Stimulated activated CD4-positive, alpha-beta T cell treated with anti-CD3 and anti-CD28 coated beads, Interleukin-1b, Interleukin-23, amount 100 ng/mL, for 48 hours (primary cell): ENCODE results near the gene DSCAML1.
"Not testable (repeated sequence)": the region's sequence is repeated elsewhere in the genome, so short reads cannot be mapped to it uniquely, and the experiment has no call there.

Experiments used
- DNase-seq: peaks from one replicate; pipeline ENCODE4 v3.0.0-alpha.2; 2020

DSCAML1 gene

DNA sequence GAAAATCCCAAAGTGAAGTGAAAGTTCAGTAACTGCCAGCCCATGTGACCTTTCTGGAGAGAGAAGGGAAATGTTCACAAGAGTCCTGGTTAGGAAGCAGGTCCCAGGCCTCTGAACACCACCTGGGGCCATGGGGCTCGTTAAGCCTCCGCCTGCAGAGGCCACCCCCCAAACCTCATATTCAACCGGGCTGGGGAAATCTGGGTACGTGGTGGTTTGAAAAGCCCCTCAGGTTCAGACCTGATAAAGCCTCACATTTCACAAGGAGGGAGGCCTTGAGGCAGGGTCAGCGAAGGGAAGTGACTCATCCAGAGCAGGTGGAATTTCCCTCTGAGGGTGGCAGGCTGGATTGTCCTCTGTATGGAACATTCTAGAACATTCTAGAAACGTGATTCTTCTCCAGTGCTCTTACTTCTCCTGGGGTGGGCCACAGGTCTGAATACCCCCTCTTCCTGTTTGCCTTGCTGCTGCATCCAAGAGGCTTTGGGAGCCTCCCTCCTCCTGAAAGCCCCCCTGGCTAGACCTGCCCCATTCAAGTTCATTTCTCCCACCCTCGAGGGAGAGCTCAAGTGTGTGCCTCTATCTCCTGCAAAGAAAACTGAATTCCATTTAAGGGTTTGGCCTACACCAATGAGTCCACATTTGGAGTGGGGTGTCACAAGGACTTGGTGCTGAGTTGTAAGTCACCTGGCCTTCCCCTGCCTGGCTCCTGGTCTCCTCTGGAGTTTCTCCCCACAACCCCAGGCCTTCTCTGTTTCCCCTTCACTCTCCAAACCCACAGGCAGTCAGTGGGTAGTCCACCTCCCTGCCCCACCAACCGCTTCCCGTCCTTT is 21.2 kb upstream of the DSCAML1 start:
- peak; percentile 60 for DNase-seq

DNA sequence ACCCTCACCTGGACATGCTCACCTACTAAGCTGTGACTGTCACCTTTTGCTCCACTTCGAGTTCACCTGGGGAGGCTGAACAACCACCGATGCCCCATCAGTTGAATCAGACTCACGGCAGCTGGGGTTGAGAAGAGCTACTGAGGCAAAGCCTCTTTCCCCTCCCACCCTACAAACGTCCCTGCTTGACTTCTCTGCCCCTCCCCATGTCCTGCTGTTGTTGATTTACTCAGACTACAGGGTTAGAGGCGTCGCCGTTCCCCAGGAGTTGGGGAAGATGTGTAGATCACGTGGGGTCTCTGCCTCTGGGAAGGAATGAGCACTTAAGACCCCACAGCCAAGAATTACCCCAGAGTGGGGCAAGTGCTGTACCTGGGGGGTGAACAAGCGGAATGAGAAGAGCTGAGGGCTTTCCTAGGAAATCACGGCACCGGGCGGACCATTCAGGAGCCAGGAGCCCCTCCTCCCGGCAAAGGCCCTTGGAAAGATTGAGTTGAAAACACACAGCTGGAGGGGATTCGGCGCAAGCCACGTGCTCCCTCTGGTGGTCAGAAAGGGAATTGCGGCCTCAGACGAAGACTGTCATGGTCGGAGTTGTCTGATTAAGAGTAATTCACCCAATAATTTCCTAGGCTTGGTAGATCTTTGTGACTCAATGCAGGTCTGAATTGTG is 20.5 kb upstream of the DSCAML1 start:
- peak; percentile 90 for DNase-seq

DNA sequence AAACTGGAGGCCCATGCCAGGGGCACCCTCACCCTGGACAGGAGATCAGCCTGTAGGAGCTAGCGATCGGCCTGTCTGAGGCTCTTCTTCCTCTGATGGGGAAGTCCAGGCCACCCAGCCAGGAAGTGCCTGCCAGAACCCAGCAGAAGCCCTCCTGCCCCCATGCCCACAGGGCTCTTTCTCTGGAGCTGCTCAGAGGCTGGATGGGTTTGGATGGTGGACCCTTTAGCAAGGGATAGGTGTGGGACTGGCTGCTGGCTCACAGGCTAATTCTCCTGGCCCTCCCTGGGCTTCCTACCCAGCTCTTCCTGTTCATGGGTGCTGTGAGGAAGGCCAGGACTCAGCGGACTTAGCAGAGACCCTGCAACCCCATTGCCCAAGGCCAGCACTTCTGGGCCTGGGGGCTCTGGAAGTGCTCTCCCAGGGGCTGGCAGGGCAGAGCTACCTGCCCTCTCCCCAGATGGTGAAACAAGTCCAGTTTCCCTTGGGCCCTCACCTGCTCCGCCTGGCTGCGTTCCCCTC is 19.9 kb upstream of the DSCAML1 start:
- no peak for DNase-seq

DNA sequence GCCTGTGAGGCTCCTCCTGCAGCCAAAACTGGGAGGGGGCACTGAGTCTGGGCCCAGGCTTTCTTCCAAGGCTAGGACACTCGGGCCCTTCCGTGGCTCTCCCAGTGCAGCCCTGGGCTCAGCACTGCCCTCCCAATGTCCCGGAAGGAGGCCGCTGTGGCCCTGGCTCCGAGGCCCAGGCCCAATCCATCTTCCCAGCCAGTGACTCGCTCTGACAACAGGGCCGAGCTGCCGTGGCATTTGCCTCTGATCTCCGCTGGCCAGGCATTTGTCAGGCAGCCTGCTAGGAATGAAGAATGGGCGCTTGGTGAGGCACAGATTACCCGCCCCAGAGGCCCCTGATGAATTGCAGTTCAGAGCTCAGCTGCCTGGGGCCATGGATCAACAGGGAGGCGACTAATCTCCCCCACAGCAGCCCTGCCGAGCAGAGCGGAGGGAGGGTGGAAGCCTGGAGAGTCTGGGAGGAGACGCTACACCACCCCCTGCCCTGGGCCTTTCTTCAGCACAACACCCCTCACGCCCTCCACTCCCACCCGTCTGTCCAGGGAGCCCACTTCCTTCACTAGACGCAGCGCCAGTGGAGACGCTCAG is 19.2 kb upstream of the DSCAML1 start:
- no peak for DNase-seq

DNA sequence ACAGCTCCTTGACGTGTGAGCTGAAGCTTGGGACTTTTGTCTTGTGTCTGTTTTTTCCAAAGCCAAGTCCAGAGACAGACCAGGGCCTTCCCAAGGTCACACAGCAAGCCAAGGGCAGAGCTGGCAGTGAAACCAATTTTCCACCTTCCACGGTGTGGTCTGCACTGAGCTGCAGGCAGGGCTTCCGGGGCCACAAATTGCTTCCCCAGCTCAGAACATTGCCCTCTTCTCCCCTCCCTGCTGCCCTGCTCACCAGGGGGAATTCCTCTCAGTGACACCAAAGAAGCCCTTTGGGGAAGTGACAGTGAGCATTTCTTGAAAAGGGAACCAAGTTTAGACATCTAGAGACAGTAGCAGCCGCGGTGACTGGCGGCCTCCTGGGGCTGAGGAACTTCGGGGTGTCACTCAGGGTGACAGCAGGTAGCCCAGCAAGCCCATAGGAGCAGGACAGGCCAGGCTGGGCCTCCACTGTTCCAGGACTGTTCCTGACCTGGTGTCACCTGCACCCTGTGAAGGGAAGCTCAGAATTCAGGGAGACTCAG is 18.3 kb upstream of the DSCAML1 start:
- DNase-seq, result peak; percentile 79

DNA sequence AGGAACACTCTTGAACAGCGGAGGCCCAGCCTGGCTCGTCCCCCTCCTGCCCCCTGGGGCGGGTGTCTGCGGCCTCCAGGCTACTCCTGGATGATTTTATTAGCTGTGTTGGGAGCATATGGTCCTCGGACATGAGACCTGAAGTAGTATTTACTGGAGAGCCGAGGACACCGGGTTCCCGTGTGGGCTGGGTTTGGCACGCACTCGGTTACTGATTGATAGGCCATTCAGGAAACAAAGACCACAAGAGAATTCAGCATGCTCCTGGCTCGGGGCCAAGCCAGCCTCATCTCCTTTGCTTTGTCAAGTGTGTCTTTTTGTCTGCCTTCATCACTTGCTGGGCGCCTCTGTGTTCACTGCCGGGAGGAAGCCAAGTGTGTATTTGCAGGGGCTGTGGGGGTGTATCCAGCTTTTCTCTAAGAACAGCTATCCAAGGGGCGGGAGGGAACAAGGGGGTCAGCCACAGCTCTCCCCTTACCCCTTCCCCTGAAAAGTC is 17.8 kb upstream of the DSCAML1 start:
- peak; percentile 84 for DNase-seq

DNA sequence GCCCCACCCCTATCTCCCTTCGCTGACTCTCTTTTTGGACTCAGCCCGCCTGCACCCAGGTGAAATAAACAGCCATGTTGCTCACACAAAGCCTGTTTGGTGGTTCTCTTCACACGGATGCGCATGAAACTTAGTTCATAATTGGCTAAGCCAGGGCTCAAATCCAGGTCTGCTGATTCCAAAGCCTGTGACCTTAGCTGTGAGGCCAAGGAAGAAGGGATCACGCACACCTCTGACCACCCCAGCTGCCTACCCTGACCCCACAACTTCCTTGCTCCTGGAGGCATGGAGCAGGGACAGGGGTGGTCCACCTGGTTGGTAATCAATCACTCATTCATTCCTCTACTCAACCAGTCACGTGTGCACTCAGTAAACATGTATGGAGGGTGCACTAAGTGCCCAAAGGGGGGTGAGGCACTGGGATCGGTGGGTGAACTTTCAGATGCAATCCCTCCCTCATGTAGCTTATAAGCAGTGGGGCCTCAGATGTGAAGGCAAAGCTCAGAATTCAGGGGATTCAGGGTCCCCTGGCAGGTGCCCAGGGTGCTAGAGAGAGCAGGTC is 17.3 kb upstream of the DSCAML1 start:
- no peak for DNase-seq

DNA sequence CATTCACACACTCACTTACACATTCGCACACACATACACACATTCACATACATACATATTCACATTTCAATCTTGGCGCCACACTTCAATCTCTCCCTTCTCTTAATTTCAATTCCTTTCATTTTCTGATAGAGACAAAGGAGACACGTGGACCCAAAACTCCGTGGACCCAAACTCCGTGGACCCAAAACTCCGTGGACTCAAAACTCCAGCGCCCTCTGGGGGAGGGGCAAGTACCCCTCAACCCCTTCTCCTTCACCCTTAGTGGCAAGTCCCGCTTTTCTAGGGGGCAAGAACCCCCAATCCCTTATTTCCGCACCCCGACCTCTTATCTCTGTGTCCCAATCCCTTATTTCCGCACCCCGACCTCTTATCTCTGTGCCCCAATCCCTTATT is 13.0 kb upstream of the DSCAML1 start:
- DNase-seq, result not testable (repeated sequence)

DNA sequence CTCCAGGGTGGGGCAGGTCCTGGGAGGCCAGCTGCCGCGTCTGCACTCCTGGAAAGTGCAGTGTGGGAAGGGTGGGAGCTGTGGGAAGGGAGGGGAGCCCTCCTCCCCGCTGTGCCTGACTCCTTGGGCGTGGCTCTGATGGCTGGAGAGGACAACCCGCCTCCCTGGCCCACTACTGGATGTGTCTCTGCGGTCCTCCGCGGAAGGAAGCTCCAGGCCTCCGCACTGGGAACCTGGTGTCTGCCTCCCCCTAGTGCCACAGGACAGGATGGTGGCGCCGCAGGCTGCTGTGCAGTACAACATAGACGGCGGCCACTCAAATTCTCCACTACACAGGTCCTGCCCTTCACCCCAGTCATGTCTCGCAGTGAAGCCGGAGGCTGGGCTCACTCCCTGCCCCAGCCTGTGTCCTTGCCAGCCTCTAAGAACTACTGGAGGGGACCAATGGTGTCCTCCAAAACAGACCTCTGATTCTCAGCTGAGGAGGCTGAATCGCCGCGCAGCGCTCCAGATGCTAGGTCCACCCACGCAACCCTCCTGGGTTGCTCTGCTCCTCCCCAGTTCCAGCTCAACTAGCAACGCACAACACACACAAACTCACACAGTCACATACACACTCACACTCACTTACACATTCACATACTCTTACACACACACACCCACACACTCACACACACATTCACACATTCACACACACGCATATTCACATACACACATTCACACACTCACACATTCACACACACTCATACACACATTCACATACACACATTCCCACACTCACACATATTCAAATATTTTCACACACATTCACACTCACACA is 12.4 kb upstream of the DSCAML1 start:
- DNase-seq, result peak; percentile 62

DNA sequence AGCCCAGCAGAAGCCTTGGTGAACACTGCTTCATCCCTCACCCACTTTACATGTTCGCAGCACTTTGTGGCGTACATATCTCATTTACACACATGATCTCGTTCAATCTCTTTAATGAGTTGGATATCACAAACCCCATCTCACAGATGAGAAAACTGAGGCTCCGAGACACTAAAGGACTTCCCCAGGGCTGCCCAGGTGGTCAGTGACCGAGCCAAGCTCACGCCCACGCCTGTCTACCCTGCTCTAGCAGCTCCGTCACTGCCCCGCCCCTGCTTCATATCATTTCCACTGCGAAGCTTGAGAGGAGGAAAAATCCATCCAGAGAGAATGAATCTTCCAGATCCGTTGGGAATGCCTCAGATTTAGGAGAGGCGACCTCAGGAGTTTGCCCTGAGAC is 11.8 kb upstream of the DSCAML1 start:
- DNase-seq, result no peak

DNA sequence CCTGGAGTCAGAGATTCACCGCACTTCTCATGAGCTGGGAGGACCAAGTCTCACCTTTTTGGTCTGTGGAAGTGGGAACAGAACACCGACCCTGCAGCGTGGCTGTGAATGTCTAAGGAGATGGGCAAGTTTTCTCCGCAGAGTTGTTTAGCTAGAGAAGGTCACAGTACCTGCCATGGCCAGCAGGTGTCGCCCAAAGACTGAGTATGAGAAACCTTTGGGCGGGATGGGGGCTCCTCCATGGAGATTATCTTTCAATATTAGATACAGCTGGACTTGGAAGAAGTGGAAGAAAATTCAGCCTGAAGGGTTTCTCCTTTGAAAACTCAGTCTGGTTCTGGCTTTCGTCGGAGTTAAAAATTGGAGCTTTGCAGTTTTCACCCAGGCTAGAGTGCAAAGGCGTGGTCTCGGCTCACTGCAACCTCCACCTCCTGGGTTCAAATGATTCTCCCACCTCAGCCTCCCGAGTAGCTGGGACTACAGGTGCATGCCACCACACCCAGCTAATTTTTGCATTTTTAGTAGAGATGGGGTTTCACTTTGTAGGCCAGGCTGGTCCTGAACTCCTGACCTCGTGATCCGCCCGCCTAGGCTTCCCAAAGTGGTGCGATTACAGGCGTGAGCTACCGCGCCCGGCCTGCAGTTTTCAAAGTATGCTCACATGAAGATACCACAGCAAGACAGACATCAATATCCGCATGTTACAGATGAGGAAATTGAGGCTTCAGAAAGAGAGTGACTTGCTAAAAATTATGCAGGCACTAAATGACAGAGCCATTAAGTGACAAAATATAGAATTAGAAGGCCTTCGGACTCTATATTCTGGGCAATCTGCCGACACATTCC is 10.7 kb upstream of the DSCAML1 start:
- DNase-seq, result peak; percentile 70

DNA sequence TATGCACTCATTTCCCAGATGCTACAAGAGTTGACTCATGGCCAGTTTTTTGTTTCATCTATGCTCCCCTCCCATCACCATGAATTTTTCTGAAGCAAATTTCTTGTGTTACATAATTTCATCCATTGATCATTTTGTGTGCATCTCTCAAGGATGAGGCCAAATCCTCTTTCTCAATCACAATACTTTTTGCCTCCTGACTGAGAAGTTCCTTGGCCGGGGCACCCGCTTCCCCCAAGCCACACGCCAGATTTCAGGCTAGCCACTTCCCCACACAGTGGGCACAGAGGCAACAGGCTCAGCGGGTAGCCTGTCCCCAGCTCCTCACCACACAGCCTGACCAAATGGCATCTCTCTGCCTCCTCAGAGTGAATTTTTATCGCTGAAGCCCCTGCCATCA is 9.8 kb upstream of the DSCAML1 start:
- no peak for DNase-seq

DNA sequence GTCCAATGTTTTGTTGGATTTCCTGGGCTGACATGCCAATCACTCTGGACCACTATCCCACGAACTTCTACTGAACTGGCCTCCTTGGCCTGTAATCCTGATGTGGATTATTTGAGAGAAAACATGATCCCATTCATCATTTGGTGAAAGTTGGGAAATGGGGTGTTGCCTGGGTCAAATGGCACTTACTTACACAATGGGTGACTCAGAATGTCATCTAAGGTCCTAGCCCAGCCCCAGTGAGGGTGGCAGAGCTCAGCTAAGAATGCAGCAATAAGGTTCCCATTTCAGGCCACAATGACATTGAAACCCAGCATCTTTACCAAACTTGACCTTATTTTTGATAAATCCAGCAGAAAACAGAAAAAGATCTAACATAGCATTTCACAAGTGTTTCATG is 8.0 kb upstream of the DSCAML1 start:
- no peak for DNase-seq

DNA sequence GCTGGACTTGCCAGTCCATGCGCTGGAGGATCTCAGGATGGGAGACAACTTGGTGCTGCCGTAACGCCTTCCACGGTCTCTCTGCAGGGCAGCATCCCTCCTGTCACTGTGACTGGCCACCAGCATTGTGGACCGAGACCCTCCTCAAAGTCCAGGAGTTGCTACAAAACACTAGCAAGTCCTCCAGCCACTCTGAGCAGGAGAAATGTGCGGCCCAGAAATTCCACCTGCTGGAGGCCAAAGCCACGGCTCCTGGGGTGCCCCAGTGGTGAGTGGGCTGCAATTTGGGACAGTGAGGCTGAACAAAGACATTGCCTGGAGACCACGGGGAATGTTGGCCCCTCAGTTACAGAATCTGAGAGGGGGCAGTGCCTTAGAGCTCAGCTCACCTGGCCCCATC is 6.9 kb upstream of the DSCAML1 start:
- no peak for DNase-seq

DNA sequence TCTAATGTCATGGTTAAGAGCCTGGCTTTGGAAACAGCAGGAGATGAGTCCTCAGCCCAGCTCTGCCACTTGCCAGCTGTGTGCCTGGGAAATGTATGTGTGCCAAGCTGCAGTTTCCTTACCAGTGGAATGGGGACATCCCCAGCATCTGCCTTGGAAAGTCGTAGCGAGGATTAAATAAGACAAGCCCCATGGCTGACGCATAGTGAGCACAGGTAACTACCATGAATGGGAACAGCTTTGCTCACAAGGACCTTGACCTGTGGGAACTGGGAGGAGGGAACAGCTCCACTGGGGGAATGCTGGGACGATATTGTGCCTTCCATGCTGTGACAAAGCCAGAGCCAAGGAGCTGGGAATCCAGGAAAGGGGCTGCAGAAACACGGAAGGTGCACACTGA is 2.6 kb upstream of the DSCAML1 start:
- DNase-seq, result no peak

DNA sequence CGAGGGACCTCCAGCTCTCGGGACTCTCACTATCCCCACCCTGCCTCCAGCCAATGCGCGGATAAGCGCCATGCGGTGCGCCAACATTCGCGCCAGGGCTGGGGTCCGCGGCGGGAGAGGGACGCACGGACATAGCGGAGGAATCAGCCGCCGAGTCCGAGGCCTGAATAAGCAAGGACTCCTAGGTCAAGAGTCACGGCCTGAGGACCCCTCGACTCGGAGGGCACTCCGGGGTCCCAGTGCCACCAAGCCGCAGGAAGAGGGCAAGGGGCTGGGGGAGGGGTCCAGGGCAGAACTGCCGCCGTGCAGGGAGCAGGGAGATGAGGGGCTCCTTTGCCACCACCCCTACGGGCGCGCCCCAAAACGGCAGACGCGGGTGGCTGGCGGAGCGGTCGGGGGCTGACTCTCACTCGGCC is 552 bp downstream of the DSCAML1 start:
- no peak for DNase-seq

DNA sequence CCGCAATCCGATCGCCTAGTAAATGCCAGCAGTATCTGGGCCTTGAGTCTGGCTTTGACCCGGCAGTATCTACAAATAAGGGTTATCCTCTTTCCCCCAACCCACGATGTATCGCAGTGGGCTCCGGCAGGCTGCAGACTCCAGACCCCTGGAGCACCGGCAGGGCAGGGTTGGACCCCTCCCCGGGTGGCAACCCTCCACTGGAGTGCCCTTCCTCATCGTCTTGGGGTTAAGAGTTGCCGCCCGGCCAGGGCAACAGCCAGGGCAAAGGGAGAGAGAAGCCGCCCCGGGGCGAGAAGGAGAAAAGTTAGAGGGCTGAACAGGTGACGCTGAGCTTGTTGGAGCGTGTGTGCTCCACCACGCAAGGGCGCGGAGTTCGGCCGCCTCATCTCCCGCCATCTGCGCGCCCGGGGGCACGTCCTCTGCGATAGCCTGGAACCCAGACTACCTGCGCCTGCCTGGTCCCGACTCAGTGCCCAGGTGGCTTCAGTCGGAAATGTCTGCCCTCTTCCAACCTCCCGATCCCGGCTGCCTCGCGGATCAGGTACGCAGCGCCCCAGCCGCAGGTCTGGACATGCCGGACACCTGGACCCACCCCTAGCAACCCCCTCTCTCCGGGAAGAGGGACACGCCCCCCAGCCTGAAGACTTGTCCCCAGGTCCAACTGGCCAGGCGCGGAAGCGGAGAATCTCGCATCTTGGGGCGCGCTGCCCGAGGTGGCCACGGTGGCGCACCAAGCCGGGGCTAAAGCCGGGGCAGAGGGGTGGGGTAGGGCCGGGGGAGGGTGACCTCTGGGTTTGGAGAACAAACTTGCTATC is 1.2 kb downstream of the DSCAML1 start:
- no peak for DNase-seq

DNA sequence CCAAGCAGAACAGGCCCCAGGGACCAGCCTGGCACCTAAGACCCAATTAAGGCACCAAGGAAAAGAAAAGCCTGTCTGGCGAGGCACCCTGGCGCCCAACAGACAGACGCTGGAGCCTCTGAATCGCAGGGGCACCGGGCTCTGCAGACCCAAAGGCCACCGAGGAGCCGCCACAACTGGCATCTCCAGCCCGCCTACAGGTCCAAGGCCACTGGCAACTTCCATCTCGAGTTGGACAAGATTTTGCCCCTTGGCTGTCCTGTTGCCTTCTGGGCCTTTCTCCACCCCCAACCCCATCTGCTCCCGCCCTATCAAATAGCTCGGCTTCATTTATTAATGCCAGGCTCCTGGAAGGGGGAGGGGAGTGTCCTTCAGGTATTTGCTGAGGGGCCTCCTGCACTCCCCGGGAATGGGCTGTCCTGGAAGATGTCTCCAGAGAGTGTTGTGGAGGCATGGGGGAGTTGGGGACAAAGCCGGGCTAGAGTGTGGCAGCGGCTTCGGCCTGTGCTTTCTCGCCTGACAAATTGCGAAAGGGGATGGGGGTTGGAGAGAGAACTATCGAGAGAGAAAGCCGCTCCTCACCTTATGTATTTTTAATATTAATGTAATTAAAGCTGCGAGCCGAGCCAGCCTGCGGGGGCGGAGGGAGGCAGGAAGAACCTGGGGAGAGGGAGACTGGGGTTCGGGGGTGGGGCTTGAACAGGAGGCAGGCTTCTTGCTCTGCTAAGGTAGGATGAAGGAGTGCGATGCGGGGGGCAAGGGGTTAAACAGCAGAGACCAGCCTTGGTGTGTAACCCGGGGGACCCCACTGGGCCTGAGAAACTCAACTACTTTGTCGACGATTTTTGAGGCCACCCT is 2.0 kb downstream of the DSCAML1 start:
- no peak for DNase-seq

DNA sequence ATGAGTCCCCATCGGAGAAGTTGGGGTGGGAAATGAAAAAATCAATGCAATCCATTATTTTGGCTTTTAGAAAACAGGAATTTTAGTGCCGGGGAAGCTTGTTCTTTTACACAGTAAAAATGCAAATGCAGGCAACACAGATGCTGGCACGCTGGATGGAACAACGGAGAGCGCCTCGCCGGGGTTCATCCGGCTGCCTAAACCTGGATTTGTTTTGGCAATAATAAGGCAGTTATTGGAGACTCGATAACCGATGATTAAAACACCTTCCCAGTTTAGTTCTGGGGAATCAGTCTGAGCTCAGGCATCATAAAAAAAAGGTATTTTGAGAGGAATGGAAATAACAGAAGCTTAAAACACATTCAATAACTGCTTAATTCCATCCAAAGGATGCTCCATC is 2.9 kb downstream of the DSCAML1 start:
- no peak for DNase-seq
